ENCODE measurements around the gene CTIF.
"Not testable (repeated sequence)": the region's sequence is repeated elsewhere in the genome, so short reads cannot be mapped to it uniquely, and the experiment has no call there.

The CTIF gene

GRCh38 chr18:48866028-48866733, 327.4 kb downstream of the CTIF start:
- no peak for DNase-seq (ENCODE audit: low read depth in 2 of 2)

- no peak for DNase-seq (ENCODE audit: low read depth in 2 of 2)
These were observed 328.0 kb downstream of the CTIF start for GRCh38 chr18:48866856-48867255.

DNA sequence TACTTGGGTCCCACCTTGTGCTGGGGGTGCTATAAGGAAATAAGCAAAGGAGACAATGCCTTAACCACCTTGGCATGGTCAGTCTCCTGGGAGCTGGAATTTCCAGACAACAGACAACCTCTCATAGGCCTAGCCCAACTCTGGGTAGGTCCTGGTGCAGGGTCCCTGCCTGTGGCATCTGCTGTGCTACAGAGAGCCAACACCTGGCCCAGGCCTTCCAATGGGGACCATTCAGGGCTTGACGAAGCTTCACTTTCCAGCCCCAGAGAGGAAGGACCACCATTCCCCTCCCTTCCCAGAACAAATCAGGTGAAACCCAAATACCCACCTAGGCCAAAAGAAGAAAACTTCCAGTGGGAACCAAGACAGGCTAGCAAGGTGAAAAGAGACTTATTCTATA, 329.1 kb downstream of the CTIF start:
- no peak for DNase-seq (ENCODE audit: low read depth in 2 of 2)

GRCh38 chr18:48868468-48869466, 329.9 kb downstream of the CTIF start:
- peak; percentile 40 to 59 for DNase-seq (ENCODE audit: low read depth in 2 of 2)

DNA sequence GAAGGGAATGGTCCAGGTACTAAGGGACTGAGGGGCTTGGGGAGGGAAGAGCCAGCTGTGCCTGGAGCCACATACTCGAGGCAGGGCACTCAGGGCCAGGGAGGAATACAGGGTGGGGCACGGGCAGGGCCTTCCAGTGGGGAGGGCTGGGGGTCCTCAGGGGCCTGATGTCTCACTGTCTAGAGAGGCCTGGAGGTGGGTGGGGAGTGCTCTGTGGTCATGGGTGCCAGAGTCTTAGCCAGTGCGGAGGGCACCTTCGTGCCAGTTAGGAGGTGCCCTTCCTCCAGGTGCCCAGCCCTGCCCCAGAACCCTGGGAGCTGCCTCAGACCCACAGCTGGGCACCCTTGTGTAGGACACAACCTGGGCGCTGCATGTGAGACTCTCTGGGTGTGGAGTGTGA, 330.8 kb downstream of the CTIF start:
- DNase-seq (ENCODE audit: low read depth in 2 of 2): no peak

DNA sequence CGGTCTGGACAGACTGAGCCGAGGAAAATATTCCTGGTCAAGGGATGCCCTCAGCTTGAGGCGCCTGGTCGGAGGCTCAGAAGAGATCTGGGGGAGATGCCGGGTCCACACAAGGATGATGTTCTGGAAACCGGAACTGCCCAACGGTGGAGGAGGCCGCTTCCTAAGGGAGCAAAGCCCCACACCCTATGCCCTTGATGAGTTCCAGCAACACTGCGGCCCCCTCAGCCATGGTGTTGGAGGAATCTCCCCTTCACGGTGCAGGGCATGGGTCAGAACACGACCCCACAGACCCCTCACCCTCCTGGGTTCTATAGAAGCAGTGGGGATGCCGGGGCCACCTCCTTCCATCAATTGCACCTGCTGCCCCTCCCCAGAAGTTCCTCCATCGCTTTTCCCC, 332.1 kb downstream of the CTIF start:
- not testable (repeated sequence) for DNase-seq (ENCODE audit: low read depth in 2 of 2)

DNA sequence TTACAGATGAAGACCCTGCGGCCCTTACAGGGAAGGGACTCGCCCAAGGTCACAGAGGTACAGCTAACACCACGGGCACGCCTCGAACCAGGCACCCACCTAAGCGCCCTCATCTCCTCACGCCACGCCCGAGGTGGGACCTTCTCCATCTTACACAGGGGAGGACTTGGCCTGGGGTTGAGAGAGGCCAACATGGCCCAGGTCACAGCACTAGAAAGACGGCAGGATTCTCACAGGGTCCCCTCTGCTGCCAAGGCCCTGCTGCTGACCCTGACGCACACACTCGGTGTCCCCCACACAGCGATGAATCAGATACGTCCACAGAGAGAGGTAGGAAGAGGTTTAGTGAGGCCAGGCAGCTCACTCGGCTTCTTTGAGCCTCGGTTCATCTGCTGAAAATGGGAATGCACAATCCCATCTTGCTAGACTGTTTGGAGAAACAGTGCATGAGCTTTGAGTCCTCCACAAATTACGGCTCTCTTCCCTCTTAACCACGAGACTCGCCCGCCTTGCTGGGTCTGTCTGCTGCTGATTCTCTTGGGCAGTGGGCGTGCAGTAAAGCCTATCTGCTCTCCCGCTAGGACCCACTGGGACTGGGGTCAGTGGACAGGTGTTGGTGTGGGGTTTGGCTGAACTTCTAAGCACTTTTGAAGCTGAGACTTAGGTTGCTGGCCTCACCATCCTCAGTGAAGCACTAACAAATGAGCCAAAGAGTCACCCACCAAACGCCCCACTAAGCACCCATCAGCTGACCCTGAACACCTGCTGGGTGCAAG, 332.7 kb downstream of the CTIF start:
- DNase-seq (ENCODE audit: low read depth in 2 of 2): no peak

DNA sequence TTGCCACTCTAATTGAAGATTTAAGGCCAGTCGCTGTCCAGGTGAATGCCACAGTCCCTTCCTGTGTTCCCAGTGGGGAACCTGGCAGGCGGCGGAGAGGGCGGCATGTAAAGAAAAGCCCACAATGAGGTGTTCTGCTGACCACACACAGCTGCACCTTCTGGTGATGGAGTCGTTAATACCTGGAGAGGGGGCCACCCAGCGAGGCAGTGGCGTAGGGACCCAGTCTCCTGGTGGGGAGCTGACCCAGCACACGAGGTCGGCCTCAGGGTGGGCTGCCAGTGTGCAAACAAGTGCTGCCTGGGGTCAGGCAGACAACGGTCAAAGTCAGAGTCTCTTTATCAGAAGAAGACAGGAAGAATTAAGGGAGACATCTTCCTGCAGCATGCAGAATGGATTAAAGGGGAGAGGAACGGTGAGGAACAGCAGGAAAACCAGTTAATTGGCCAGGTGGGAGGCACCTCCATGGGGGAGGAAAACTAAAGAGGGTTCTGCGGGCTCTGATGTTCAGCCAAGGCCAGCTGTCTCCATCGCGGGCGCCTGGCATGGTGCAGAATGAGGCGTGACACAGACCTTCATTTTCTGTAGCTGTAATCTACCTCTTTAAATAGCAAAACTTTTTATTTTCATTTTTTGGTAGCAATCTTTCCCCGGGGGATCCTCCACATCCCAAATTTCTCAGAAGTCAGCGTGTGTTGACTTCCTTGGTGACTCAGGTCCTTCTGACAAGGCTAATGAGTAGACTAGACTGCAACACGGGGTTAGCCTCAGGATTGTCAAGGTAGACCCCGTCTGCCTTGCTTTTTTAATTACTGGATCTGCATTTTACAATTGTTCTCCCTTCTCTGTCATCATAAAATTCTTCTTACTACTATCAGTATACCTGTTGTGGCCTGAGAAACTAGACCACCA, 333.7 kb downstream of the CTIF start:
- no peak for DNase-seq (ENCODE audit: low read depth in 2 of 2)

- DNase-seq (ENCODE audit: low read depth in 2 of 2): no peak
These were observed 335.4 kb downstream of the CTIF start for GRCh38 chr18:48874233-48874632.

GRCh38 chr18:48874701-48875162, 335.9 kb downstream of the CTIF start:
- DNase-seq (ENCODE audit: low read depth in 2 of 2): no peak

- DNase-seq (ENCODE audit: low read depth in 2 of 2): no peak
These were observed 336.6 kb downstream of the CTIF start for GRCh38 chr18:48875314-48875941.

GRCh38 chr18:48875942-48876511, 337.2 kb downstream of the CTIF start:
- no peak for DNase-seq (ENCODE audit: low read depth in 2 of 2)

DNA sequence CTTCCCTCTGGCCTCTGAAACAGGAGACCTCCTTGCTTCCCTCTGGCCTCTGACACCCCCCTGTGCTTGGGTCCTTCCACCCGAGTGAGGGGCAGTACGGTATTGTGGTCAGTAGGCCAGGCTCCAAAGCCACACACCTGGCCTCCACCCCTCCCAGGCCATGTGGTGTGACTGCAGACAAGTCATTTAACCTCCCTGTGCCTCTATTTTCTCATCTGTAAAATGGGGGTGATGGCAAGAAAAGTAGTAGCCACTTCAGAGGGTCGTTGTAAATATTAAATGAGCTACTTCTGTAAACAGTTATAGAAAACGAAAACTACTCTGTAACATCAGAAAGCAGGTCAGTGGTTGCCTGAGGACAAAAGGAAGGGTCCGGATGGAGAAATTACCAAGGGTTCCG, 337.8 kb downstream of the CTIF start:
- no peak for DNase-seq (ENCODE audit: low read depth in 2 of 2)

GRCh38 chr18:48877941-48878340, 339.1 kb downstream of the CTIF start:
- DNase-seq (ENCODE audit: low read depth in 2 of 2): no peak

DNA sequence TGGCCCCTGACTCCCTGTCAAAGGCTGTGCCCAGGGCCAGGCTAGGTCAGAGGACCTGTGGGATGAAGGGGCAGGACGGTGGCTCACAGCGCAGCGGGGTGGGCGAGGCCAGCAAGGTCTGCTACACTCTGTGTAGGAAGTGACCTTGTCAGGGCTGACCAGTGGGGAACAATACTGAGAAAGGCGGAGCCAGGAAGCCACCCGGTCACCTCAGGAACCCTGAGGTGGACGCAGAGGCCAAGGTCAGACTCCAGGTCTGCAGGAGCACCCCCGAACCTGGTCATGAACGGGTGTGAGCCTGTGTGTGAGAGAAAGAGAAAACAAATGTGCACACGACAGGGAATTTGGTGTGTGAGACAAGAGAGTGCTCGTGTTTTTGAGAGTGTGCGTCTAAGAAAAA, 339.6 kb downstream of the CTIF start:
- DNase-seq (ENCODE audit: low read depth in 2 of 2): no peak

GRCh38 chr18:48879008-48879431, 340.2 kb downstream of the CTIF start:
- no peak for DNase-seq (ENCODE audit: low read depth in 2 of 2)

GRCh38 chr18:48880931-48881330, 342.1 kb downstream of the CTIF start:
- no peak for DNase-seq (ENCODE audit: low read depth in 2 of 2)

DNA sequence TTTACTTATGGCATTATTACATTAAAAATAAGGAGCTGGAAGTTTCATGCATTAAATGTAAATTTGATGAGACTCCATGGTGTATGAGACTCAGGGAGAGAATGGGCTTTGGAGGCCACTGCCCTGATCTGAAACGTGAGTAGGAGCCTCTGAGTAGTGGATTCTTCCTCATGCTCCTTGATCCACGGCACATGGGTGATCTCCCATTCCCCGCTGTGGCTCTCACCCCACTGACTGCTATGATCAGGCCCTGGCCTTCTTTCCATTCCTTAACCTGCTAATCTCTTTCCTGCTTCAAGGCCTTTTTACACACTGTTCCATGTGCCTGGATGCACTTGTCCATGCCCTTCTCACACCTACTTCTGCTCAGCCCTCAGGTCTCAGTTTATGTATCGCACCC, 343.5 kb downstream of the CTIF start:
- no peak for DNase-seq (ENCODE audit: low read depth in 2 of 2)

DNA sequence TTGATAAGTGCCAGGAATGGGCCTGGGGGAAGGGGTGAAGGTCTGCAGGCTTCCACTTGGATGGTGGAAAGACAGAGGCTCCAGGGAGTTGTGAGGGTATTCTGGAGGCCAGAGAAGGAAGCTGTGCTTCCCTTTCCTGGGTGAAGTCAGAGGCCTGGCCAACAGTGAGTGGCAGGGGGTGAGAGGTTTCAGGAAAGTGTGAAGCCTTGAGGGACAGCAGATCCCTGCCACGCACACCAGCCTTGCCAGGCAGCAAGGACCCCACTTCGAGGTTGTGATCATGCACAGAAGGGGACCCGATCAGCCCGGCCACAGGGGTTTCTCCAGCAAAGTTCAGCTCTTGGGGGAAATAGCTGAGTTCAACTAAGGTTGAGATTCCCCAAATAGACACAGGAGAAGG, 345.5 kb downstream of the CTIF start:
- DNase-seq (ENCODE audit: low read depth in 2 of 2): no peak

DNA sequence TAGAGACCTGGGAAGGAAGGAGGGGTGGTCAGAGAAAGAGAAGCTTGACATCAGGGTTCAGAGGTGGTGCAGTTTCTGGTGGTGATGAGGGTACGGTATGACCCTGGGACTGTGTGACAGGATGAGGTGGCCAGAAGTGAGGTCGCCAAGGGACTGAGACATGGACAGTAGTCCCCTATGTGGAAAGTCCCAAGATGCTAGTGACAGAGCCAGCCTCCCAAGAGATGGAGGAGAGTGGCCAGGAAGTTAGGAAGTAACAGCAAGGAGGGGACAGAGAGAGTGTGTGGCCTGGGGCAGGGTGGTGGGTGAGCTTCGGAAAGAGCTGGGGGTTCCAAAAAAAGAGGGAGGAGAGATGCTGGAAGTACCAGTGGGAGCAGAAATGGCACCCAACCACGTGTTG, 345.9 kb downstream of the CTIF start:
- no peak for DNase-seq (ENCODE audit: low read depth in 2 of 2)

Data from stimulated activated CD4-positive, alpha-beta T cell treated with anti-CD3 and anti-CD28 coated beads, Interleukin-4, amount 100 ng/mL, for 48 hours (primary cell).